Hepatocyte (in vitro differentiated cells): Measurements from ENCODE around the gene HMCN1. TPM values are rescaled to one million over a fixed set of nuclear protein-coding genes. Genes with fewer than 3 reads are reported as not detected.

ENCODE experiments used
- DNase-seq: peaks from one replicate; pipeline ENCODE4 v3.0.0-alpha.2; 2016; ENCODE audit warnings: low spot score
- H2AFZ ChIP-seq: fragments of 200-600 bp; sonication (generic); 2 replicates; pipeline ENCODE4 v1.6.0; 2016; ENCODE audit warnings: antibody characterized with exemption, mild to moderate bottlenecking
- H3K27ac ChIP-seq: fragments of 200-600 bp; sonication (generic); 2 replicates; pipeline ENCODE4 v1.5.1; 2016; ENCODE audit warnings: mild to moderate bottlenecking
- H3K27me3 ChIP-seq: fragments of 200-600 bp; sonication (generic); 2 replicates; pipeline ENCODE4 v1.6.1; 2016
- H3K36me3 ChIP-seq: fragments of 200-600 bp; sonication (generic); replicated peaks from 2 replicates; pipeline ENCODE4 v1.5.1; 2016; ENCODE audit warnings: low read depth; ENCODE audit not compliant: insufficient read depth
- H3K4me1 ChIP-seq: fragments of 200-600 bp; sonication (generic); 2 replicates; pipeline ENCODE4 v1.5.1; 2016; ENCODE audit warnings: mild to moderate bottlenecking, moderate library complexity; ENCODE audit not compliant: insufficient read depth
- H3K4me2 ChIP-seq: fragments of 200-600 bp; sonication (generic); 2 replicates; pipeline ENCODE4 v1.6.0; 2016
- H3K4me3 ChIP-seq: fragments of 200-600 bp; sonication (generic); 2 replicates; pipeline ENCODE4 v1.5.1; 2016; ENCODE audit warnings: mild to moderate bottlenecking
- H3K79me2 ChIP-seq: fragments of 200-600 bp; sonication (generic); 2 replicates; pipeline ENCODE4 v1.6.0; 2017; ENCODE audit warnings: mild to moderate bottlenecking
- H3K9me2 ChIP-seq: fragments of 200-600 bp; sonication (generic); replicated peaks from 2 replicates; pipeline ENCODE4 v1.6.0; 2017; ENCODE audit warnings: mild to moderate bottlenecking; ENCODE audit not compliant: insufficient read depth
- H3K9me3 ChIP-seq: fragments of 200-600 bp; sonication (generic); 2 replicates; pipeline ENCODE4 v1.5.1; 2016; ENCODE audit warnings: low read depth, mild to moderate bottlenecking
- H4K20me1 ChIP-seq: fragments of 200-600 bp; sonication (generic); 2 replicates; pipeline ENCODE4 v1.6.0; 2016; ENCODE audit warnings: mild to moderate bottlenecking; ENCODE audit not compliant: insufficient read depth, poor library complexity, severe bottlenecking
- CTCF ChIP-seq: fragments of 200-600 bp; sonication (generic); IDR thresholded peaks from 2 replicates; pipeline ENCODE4 v1.5.1; 2016; ENCODE audit warnings: antibody characterized with exemption, mild to moderate bottlenecking; ENCODE audit not compliant: poor library complexity
- EZH2 ChIP-seq: fragments of 200-600 bp; sonication (generic); IDR thresholded peaks from 2 replicates; pipeline ENCODE4 v1.6.1; 2016; ENCODE audit warnings: antibody characterized with exemption, mild to moderate bottlenecking, borderline replicate concordance
- EZH2phosphoT487 ChIP-seq: fragments of 200-600 bp; sonication (generic); IDR thresholded peaks from one replicate; pipeline ENCODE4 v1.6.1; 2018; ENCODE audit warnings: antibody characterized with exemption, mild to moderate bottlenecking, low read depth, moderate library complexity; ENCODE audit not compliant: unreplicated experiment, severe bottlenecking
- WGBS: methylation state at CpG from one replicate; pipeline ENCODE4 v1.1.6; 2016; ENCODE audit warnings: low lambda C conversion rate; ENCODE audit errors: missing lambda C conversion rate; 5-methylcytosine and 5-hydroxymethylcytosine counted together
- polyA plus RNA-seq: library from polyadenylated mRNA; unstranded; fragments of >200 nt; fragmentation: Nextera tagmentation; extraction: Ambion mirVana; gene quantifications from 2 replicates; pipeline ENCODE4 v1.2.1, GENCODE V29; 2016
- total RNA-seq: library from RNA; depleted of rRNA; stranded (reverse); fragments of >200 nt; gene quantifications from 2 replicates; pipeline ENCODE4 v1.2.3, GENCODE V29; 2014

The HMCN1 gene
- total and polyA plus RNA-seq, 2 experiments from 2014 or later = 2.3 to 13.4 TPM

GRCh38 chr1:185843297-185843869 lies 109.2 kb downstream of the HMCN1 start:
- no peak overlapping the region for H2AFZ ChIP-seq
- H3K4me1 ChIP-seq = no peaks in the 10 kb centered on the region
- WGBS = 54% methylated on average over 3 of the region's 3 CpGs
- no peaks in the 10 kb centered on the region for H3K36me3 ChIP-seq
- no peaks in the 10 kb centered on the region for H3K79me2 ChIP-seq
- H3K9me2 ChIP-seq = no peaks in the 10 kb centered on the region
- no peak for DNase-seq
- no peak overlapping the region for H3K4me2 ChIP-seq
- H3K4me3 ChIP-seq = no peak overlapping the region
- H4K20me1 ChIP-seq = no peaks in the 10 kb centered on the region
- TF ChIP-seq CTCF (no peak), EZH2 (no peak), EZH2phosphoT487 (no peak)
- H3K27me3 ChIP-seq = no peaks in the 10 kb centered on the region
- H3K27ac ChIP-seq = no peak overlapping the region
- peaks cover 4% of the 10 kb centered on the region for H3K9me3 ChIP-seq

GRCh38 chr1:185843986-185844385 lies 109.8 kb downstream of the HMCN1 start:
- Histone ChIP-seq H3K9me3 (peaks cover 4% of the 10 kb centered on the region), H3K27me3 (no peaks in the 10 kb centered on the region), H4K20me1 (no peaks in the 10 kb centered on the region), H3K36me3 (no peaks in the 10 kb centered on the region), H3K9me2 (no peaks in the 10 kb centered on the region), H2AFZ (no peak overlapping the region), H3K4me1 (no peaks in the 10 kb centered on the region), H3K27ac (no peak overlapping the region), H3K4me3 (no peak overlapping the region), H3K79me2 (no peaks in the 10 kb centered on the region), H3K4me2 (no peak overlapping the region)
- TF ChIP-seq EZH2 (no peak), CTCF (no peak), EZH2phosphoT487 (no peak)
- DNase-seq = no peak
- WGBS = 36% methylated on average over 1 of the region's 1 CpG

- TF ChIP-seq EZH2 (no peak), EZH2phosphoT487 (no peak), CTCF (no peak)
- Histone ChIP-seq H3K9me2 (no peaks in the 10 kb centered on the region), H3K36me3 (no peaks in the 10 kb centered on the region), H3K9me3 (peaks cover 2% of the 10 kb centered on the region), H3K79me2 (no peaks in the 10 kb centered on the region), H3K4me1 (no peaks in the 10 kb centered on the region), H3K27me3 (no peaks in the 10 kb centered on the region), H3K27ac (no peak overlapping the region), H2AFZ (no peak overlapping the region), H3K4me3 (no peak overlapping the region), H3K4me2 (no peak overlapping the region), H4K20me1 (no peaks in the 10 kb centered on the region)
- WGBS = 73% methylated on average over 4 of the region's 4 CpGs
- no peak for DNase-seq
Measured at GRCh38 chr1:185846672-185847444, 112.7 kb downstream of the HMCN1 start.
